SHP77 (cell line): ENCODE measurements around the gene TEKT3.
A peak's percentile ranks its signal among the peaks of the same experiment; 100 is the strongest.

ENCODE experiments used
- DNase-seq, 2 experiments: peaks; one replicate each; lab custom pipeline; 2025; lab: John Stamatoyannopoulos, UW

Gene TEKT3

GRCh38 chr17:15341385-15341849 is at the start of gene TEKT3:
Gene TEKT3 (minus strand): TSS chr17:15341597. CDS start chr17:15331585, 10,012 bp downstream.
- DNase-seq = no peak

DNA sequence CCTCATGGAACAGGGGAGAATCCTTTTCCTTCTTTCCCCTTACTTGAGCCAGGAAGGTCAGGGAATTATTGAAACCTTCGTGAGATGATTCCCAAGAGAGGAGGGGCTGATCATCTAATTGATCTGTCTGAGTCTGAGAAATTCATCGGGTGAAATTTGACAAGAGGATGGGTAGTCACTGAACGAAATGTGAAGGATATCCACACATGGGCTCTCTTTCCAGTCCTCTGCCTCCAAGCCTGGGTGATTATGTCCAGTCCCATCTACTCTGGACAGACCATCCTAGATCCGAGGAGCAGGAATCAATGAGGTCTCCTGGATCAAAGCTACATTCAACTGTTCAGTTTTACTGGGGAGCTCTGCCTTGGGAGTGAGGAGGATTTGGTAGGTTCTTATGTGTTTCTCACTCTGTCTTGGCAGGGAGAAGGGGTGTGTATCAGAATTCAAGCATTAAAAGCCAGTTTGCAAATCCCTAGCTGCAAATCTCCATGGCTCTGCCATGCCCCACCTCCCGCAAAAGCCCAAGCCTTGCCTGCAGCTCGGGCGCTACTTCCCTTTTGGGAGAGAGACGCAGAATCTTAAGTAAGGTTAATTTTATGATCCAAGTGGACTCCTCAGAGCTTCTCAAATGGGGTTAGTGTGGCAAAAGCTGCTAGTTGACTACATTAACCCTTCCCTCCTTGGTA is 47.1 kb upstream of the TEKT3 start:
- no peak for DNase-seq

DNA sequence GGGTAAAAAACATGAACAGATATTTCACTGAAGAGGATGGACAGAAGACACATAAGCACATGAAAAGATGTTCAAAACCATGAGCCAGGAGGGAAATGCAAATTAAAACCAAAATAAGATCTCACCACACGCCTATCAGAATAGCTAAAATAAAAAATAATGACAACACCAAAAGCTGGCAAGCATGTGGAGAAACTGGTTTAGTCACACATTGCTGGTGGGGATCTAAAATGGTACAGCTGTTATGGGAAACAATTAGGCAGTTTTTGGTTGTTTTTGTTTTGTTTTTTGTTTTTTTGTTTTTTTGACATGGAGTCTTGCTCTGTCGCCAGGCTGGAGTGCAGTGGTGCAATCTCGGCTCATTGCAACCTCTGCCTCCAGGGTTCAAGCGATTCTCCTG is 44.7 kb upstream of the TEKT3 start:
- no peak for DNase-seq

DNA sequence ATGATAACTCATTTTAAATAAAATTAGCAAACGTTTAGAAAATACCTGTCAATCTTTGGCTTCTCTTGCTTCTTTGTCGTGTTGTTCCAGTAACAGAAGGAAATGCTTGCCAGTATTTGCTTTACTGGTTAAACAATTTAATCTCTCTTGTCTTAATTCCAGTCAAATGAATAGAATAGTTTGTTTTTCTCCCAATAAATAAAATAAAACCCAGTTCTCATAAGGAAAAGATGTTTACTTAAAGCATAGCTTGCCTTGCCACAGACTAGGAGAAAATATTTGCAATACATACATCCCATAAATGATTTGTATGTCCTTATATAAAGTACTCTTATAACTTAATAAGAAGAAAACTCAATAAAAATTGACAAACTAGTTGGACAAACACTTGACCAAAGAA is 43.9 kb upstream of the TEKT3 start:
- no peak for DNase-seq

- peak in 1 of 2 experiments; percentile 24 for DNase-seq
These were observed 42.9 kb upstream of the TEKT3 start for GRCh38 chr17:15384142-15384787.

GRCh38 chr17:15382914-15383313 is 41.5 kb upstream of the TEKT3 start:
- no peak for DNase-seq

- no peak for DNase-seq
These were observed 40.3 kb upstream of the TEKT3 start for GRCh38 chr17:15381707-15382106.

GRCh38 chr17:15380446-15380845 is 39.0 kb upstream of the TEKT3 start:
- no peak for DNase-seq

DNA sequence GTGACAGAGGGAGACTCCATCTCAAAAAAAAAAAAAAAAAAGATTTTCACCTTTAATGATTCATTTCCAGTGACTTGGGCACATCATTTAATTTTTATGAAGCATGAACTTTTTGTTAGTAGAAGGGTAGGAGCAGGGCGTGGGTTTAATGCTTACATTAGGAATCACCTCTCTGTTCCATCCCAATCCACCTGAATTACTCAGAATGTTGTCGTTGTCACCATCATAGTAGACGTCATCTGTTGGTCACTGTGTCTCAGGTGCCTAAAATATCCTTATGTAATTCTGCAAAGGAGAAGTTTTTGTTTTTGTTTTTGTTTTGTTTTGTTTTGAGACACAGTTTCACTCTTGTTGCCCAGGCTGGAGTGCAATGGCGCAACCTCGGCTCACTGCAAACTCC is 38.3 kb upstream of the TEKT3 start:
- no peak for DNase-seq

DNA sequence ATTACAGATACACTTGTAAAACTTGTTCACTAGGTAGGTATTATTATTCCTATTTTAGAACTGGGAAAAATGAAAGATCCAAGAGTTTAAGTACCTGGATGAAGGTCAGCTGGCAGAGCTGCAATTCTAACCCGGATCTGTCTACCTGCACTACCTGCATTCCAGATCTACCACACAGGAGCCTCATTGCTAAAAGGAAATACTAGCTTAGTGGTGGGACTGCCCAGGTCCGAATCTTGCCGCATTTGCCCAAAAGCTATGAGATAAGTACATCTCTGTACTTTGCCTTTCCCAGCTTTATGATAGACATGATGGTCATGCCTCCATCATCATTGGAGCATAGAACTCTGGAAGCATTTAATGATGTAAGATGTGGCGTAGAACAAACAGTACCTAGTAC is 36.8 kb upstream of the TEKT3 start:
- DNase-seq = no peak

- no peak for DNase-seq
These were observed 36.2 kb upstream of the TEKT3 start for GRCh38 chr17:15377616-15378015.

DNA sequence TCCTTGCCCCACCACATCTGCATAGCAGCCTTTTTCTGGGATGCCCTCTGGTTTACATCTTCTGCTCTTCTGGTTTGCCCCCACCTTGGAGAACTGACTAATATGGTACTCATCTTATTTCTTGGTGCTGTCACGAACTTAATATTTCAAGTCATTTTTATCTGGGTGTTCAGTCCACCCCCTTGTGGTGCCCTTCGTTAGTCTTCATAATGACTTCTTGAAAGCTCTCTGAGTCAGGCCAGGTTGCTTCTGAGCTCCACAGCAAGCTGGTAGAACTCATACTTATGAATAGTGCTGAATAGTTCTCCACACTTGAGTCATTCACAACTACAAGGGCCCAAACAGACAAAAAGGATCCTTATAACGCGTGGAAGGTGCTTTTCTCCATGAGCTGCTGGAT is 35.8 kb upstream of the TEKT3 start:
- DNase-seq = no peak

GRCh38 chr17:15371376-15372130 is 30.2 kb upstream of the TEKT3 start:
- no peak for DNase-seq

DNA sequence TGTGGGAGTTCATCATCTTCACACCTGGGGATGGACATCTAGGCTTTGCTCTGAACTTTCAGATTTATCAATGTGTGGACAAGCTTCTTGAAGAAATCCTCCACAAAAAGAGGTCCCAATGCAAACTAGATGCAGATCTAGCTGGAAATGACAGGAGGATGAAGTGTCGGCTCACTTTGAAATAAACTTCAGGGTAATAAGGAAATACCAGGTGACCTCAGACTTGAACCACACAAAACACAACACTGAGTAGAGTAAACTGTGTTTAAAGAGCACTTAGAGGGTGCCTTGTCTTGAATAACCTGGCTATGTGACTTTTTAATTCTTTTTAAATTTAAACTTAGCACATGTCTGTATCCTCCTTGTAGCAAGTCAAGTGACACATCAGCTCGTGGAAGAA is 27.2 kb upstream of the TEKT3 start:
- no peak for DNase-seq

DNA sequence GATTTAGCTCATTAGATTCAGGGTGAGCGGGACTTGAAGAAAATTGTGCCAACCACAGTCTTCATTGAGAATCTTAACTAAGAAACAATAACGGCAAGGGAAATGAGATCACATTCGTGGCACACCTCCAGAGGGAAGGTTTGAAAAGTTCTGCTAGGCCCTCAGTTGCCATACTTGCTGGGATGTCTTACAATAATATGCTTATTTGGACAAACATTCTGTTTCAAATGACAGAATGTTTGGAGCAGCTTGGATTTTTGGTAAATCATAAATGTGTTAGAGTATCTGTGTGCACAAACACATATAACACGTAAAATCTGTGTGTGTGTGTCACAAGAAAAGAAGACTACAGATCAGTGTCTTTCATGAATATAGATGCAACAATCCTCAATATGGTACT is 24.6 kb upstream of the TEKT3 start:
- DNase-seq = no peak

DNA sequence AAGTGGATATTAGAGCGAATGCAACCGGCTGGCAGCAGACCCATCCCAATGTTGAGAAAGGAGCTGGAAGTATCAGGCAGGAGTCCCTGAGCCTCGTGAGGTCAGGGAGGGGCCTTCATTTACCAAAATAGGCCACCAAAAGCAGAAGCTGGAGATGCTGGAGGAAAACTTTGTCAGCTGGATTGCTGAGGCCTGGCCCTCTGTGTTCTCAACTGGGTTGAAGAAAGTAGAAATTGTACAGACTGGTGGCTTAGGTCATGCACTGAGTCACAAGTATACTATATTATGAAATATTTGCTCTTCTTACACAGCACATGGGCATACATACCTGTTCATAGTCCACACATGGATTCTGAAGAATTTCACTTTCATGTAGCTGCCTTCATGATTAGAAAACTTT is 23.2 kb upstream of the TEKT3 start:
- DNase-seq = no peak

- no peak for DNase-seq
These were observed 22.3 kb upstream of the TEKT3 start for GRCh38 chr17:15363702-15364101.

DNA sequence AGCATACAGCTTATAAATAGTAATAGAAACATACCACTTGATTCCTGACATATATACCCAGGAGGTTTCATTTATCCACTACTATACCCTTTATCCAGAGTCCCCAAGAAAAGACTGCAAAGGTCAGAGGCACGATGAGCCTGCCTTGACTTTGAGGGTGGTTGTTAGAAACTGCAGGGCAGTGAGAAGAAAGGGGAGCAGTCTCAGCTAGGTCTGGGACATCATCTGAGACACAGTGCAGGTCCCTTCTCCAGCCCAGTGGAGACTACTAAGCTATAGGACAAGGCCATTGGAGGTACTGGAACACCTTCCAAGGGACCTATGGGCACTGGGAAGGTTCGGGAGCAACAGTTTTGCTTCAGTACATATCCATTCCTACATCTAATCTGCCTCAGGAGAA is 20.2 kb upstream of the TEKT3 start:
- no peak for DNase-seq

GRCh38 chr17:15361151-15361550 is 19.8 kb upstream of the TEKT3 start:
- peak in 1 of 2 experiments; percentile 21 for DNase-seq

DNA sequence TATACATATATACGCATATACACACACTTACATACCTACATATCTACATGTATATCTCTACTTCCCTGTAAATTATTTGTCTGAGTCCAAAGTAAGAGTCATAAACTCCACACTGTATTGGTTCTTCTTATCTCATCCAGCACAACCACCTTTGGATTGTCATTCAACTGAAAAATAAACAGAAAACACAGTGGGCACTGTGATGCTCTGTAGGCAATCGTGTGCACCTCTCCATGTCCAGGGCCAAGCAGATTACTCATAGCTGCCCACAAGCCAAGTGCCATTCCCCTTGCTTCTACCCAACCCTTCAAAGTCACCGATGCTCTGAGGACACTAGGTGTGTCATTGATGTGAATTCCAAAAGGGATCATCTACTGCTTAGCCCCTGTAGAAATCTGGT is 12.9 kb upstream of the TEKT3 start:
- no peak for DNase-seq

- no peak for DNase-seq
These were observed 10.5 kb upstream of the TEKT3 start for GRCh38 chr17:15351925-15352324.

DNA sequence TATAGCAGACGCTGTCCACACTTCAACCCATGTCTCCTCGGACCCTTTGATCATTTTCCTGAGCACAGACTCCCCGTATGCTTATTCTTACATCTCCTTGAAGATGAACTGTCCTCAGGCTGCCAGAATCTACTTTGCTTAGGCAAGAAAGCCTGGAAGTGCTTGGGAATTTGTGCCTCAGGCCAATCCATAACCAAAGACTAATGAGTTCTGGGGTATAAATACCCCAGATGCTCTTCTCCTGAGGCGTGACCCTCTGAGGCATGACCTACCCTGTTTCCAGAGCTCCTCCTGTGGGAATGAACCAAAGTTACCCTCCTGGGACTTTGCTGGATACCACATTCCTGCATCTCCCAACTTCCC is 10.1 kb upstream of the TEKT3 start:
- DNase-seq = no peak

- no peak for DNase-seq
These were observed 9.5 kb upstream of the TEKT3 start for GRCh38 chr17:15350777-15351477.
